Activated CD8-positive, alpha-beta memory T cell treated with anti-CD3 and anti-CD28 coated beads for 4 hours (primary cell): ENCODE measurements around the gene TSPAN9.

Source experiments
- DNase-seq, 2 donors: peaks; one replicate each; pipeline ENCODE4 v3.0.0-alpha.2; 2020; ENCODE audit warnings: low read depth in 2 of 2

Gene TSPAN9

GRCh38 chr12:3275171-3276041 is 198.2 kb downstream of the TSPAN9 start:
- peak; percentile 30 to 36 for DNase-seq

- no peak for DNase-seq
Observed at GRCh38 chr12:3276226-3276625, 199.0 kb downstream of the TSPAN9 start.

GRCh38 chr12:3277306-3277943 is 200.2 kb downstream of the TSPAN9 start:
- no peak for DNase-seq

- no peak for DNase-seq
Observed at GRCh38 chr12:3278681-3279414, 201.7 kb downstream of the TSPAN9 start.

- no peak for DNase-seq
Observed at GRCh38 chr12:3279415-3279780, 202.2 kb downstream of the TSPAN9 start.

GRCh38 chr12:3279832-3280231 is 202.7 kb downstream of the TSPAN9 start:
- DNase-seq, result no peak

- no peak for DNase-seq
Observed at GRCh38 chr12:3280967-3281366, 203.8 kb downstream of the TSPAN9 start.

- DNase-seq, result no peak
Observed at GRCh38 chr12:3281588-3282383, 204.6 kb downstream of the TSPAN9 start.

- no peak for DNase-seq
Observed at GRCh38 chr12:3282384-3282670, 205.1 kb downstream of the TSPAN9 start.

- DNase-seq, result no peak
Observed at GRCh38 chr12:3283137-3283680, 206.0 kb downstream of the TSPAN9 start.

GRCh38 chr12:3284405-3284804 is 207.2 kb downstream of the TSPAN9 start:
- no peak for DNase-seq

- no peak for DNase-seq
Observed at GRCh38 chr12:3285570-3285969, 208.4 kb downstream of the TSPAN9 start.

- no peak for DNase-seq
Observed at GRCh38 chr12:3288690-3289089, 211.5 kb downstream of the TSPAN9 start.

GRCh38 chr12:3289702-3290101 is 212.5 kb downstream of the TSPAN9 start:
- no peak for DNase-seq

- no peak for DNase-seq
Observed at GRCh38 chr12:3291939-3292338, 214.8 kb downstream of the TSPAN9 start.

GRCh38 chr12:3292677-3293412 is 215.7 kb downstream of the TSPAN9 start:
- DNase-seq, result no peak

GRCh38 chr12:3293446-3294161 is 216.4 kb downstream of the TSPAN9 start:
- DNase-seq, result no peak

- no peak for DNase-seq
Observed at GRCh38 chr12:3294481-3294911, 217.3 kb downstream of the TSPAN9 start.

GRCh38 chr12:3295225-3295624 is 218.0 kb downstream of the TSPAN9 start:
- no peak for DNase-seq
